ENCODE results near the gene GSX2.
A peak's percentile ranks its signal among the peaks of the same experiment; 100 is the strongest.
"Not testable (repeated sequence)": the region's sequence is repeated elsewhere in the genome, so short reads cannot be mapped to it uniquely, and the experiment has no call there.

Gene GSX2

GRCh38 chr4:54099748-54100574 lies at the start of gene GSX2:
Gene GSX2 (plus strand): TSS chr4:54100163. CDS start chr4:54100345, 182 bp downstream.
- Histone ChIP-seq H3K27ac (ENCODE audit: low read length) (no peak within 1 kb of the TSS), H3K27me3 (ENCODE audit: control insufficient read depth, insufficient read depth, low read length) (peaks cover 95% of the 10 kb centered on the region), H3K4me3 (ENCODE audit: low read length) (peak within 1 kb of the TSS; percentile 2; the same call in 1 of the 2 replicates), H3K9me3 (ENCODE audit: control insufficient read depth, insufficient read depth, low read length) (no peaks in the 10 kb centered on the region), H3K4me1 (ENCODE audit: control insufficient read depth, insufficient read depth, low read length) (peaks cover 1% of the 10 kb centered on the region; the same call in 1 of the 2 replicates), H3K36me3 (ENCODE audit: control insufficient read depth, insufficient read depth, low read length) (no peaks in the 10 kb centered on the region)
- no CpG with 5 or more reads among the region's 66 CpGs for WGBS (ENCODE audit: insufficient coverage, insufficient read length)
- no peak for DNase-seq (ENCODE audit: low read depth, low spot score)

- no peaks in the 10 kb centered on the region for H3K36me3 ChIP-seq (ENCODE audit: control insufficient read depth, insufficient read depth, low read length)
- H3K27ac ChIP-seq (ENCODE audit: low read length): no peak overlapping the region
- H3K4me3 ChIP-seq (ENCODE audit: low read length): no peak overlapping the region
- WGBS (ENCODE audit: insufficient coverage, insufficient read length): no CpG with 5 or more reads among the region's 1 CpG
- H3K27me3 ChIP-seq (ENCODE audit: control insufficient read depth, insufficient read depth, low read length): no peaks in the 10 kb centered on the region
- no peak for DNase-seq (ENCODE audit: low read depth, low spot score)
- no peaks in the 10 kb centered on the region for H3K4me1 ChIP-seq (ENCODE audit: control insufficient read depth, insufficient read depth, low read length)
- H3K9me3 ChIP-seq (ENCODE audit: control insufficient read depth, insufficient read depth, low read length): no peaks in the 10 kb centered on the region
Observed at GRCh38 chr4:54050214-54050904, 49.6 kb upstream of the GSX2 start.

- no CpG with 5 or more reads among the region's 5 CpGs for WGBS (ENCODE audit: insufficient coverage, insufficient read length)
- not testable (repeated sequence) for H3K27ac ChIP-seq (ENCODE audit: low read length); H3K27me3 ChIP-seq (ENCODE audit: control insufficient read depth, insufficient read depth, low read length); H3K36me3 ChIP-seq (ENCODE audit: control insufficient read depth, insufficient read depth, low read length); H3K4me1 ChIP-seq (ENCODE audit: control insufficient read depth, insufficient read depth, low read length); H3K4me3 ChIP-seq (ENCODE audit: low read length); DNase-seq (ENCODE audit: low read depth, low spot score); H3K9me3 ChIP-seq (ENCODE audit: control insufficient read depth, insufficient read depth, low read length)
Observed at GRCh38 chr4:54053322-54053721, 46.6 kb upstream of the GSX2 start.

GRCh38 chr4:54054501-54054900 lies 45.5 kb upstream of the GSX2 start:
- Histone ChIP-seq H3K4me3 (ENCODE audit: low read length) (no peak overlapping the region), H3K27ac (ENCODE audit: low read length) (no peak overlapping the region), H3K27me3 (ENCODE audit: control insufficient read depth, insufficient read depth, low read length) (no peaks in the 10 kb centered on the region), H3K36me3 (ENCODE audit: control insufficient read depth, insufficient read depth, low read length) (no peaks in the 10 kb centered on the region), H3K4me1 (ENCODE audit: control insufficient read depth, insufficient read depth, low read length) (no peaks in the 10 kb centered on the region), H3K9me3 (ENCODE audit: control insufficient read depth, insufficient read depth, low read length) (no peaks in the 10 kb centered on the region)
- no peak for DNase-seq (ENCODE audit: low read depth, low spot score)
- WGBS (ENCODE audit: insufficient coverage, insufficient read length): no CpG with 5 or more reads among the region's 2 CpGs

- H3K4me3 ChIP-seq (ENCODE audit: low read length): no peak overlapping the region
- DNase-seq (ENCODE audit: low read depth, low spot score): no peak
- no peaks in the 10 kb centered on the region for H3K36me3 ChIP-seq (ENCODE audit: control insufficient read depth, insufficient read depth, low read length)
- H3K9me3 ChIP-seq (ENCODE audit: control insufficient read depth, insufficient read depth, low read length): no peaks in the 10 kb centered on the region
- no peaks in the 10 kb centered on the region for H3K4me1 ChIP-seq (ENCODE audit: control insufficient read depth, insufficient read depth, low read length)
- H3K27me3 ChIP-seq (ENCODE audit: control insufficient read depth, insufficient read depth, low read length): no peaks in the 10 kb centered on the region
- H3K27ac ChIP-seq (ENCODE audit: low read length): no peak overlapping the region
- WGBS (ENCODE audit: insufficient coverage, insufficient read length): no CpG with 5 or more reads among the region's 1 CpG
Observed at GRCh38 chr4:54055494-54055893, 44.5 kb upstream of the GSX2 start.

GRCh38 chr4:54056360-54056759 lies 43.6 kb upstream of the GSX2 start:
- no peaks in the 10 kb centered on the region for H3K36me3 ChIP-seq (ENCODE audit: control insufficient read depth, insufficient read depth, low read length)
- no peaks in the 10 kb centered on the region for H3K4me1 ChIP-seq (ENCODE audit: control insufficient read depth, insufficient read depth, low read length)

GRCh38 chr4:54058171-54058570 lies 41.8 kb upstream of the GSX2 start:
- no peaks in the 10 kb centered on the region for H3K4me1 ChIP-seq (ENCODE audit: control insufficient read depth, insufficient read depth, low read length)
- no peaks in the 10 kb centered on the region for H3K9me3 ChIP-seq (ENCODE audit: control insufficient read depth, insufficient read depth, low read length)
- H3K27me3 ChIP-seq (ENCODE audit: control insufficient read depth, insufficient read depth, low read length): no peaks in the 10 kb centered on the region
- no peak for DNase-seq (ENCODE audit: low read depth, low spot score)
- no peak overlapping the region for H3K27ac ChIP-seq (ENCODE audit: low read length)
- H3K36me3 ChIP-seq (ENCODE audit: control insufficient read depth, insufficient read depth, low read length): no peaks in the 10 kb centered on the region
- WGBS (ENCODE audit: insufficient coverage, insufficient read length): no CpG with 5 or more reads among the region's 3 CpGs
- H3K4me3 ChIP-seq (ENCODE audit: low read length): no peak overlapping the region

More at GRCh38 chr4:54056360-54056759, 43.6 kb upstream of the GSX2 start:
- no peak for DNase-seq (ENCODE audit: low read depth, low spot score)
- H3K27ac ChIP-seq (ENCODE audit: low read length): no peak overlapping the region
- H3K9me3 ChIP-seq (ENCODE audit: control insufficient read depth, insufficient read depth, low read length): no peaks in the 10 kb centered on the region
- no peaks in the 10 kb centered on the region for H3K27me3 ChIP-seq (ENCODE audit: control insufficient read depth, insufficient read depth, low read length)
- no peak overlapping the region for H3K4me3 ChIP-seq (ENCODE audit: low read length)

- Histone ChIP-seq H3K36me3 (ENCODE audit: control insufficient read depth, insufficient read depth, low read length) (no peaks in the 10 kb centered on the region), H3K27me3 (ENCODE audit: control insufficient read depth, insufficient read depth, low read length) (no peaks in the 10 kb centered on the region), H3K4me1 (ENCODE audit: control insufficient read depth, insufficient read depth, low read length) (no peaks in the 10 kb centered on the region), H3K9me3 (ENCODE audit: control insufficient read depth, insufficient read depth, low read length) (no peaks in the 10 kb centered on the region), H3K27ac (ENCODE audit: low read length) (no peak overlapping the region), H3K4me3 (ENCODE audit: low read length) (no peak overlapping the region)
- DNase-seq (ENCODE audit: low read depth, low spot score): no peak
- no CpG with 5 or more reads among the region's 2 CpGs for WGBS (ENCODE audit: insufficient coverage, insufficient read length)
Observed at GRCh38 chr4:54060116-54060515, 39.8 kb upstream of the GSX2 start.

- Histone ChIP-seq H3K9me3 (ENCODE audit: control insufficient read depth, insufficient read depth, low read length) (no peaks in the 10 kb centered on the region), H3K36me3 (ENCODE audit: control insufficient read depth, insufficient read depth, low read length) (no peaks in the 10 kb centered on the region), H3K27me3 (ENCODE audit: control insufficient read depth, insufficient read depth, low read length) (no peaks in the 10 kb centered on the region), H3K4me3 (ENCODE audit: low read length) (no peak overlapping the region), H3K4me1 (ENCODE audit: control insufficient read depth, insufficient read depth, low read length) (no peaks in the 10 kb centered on the region), H3K27ac (ENCODE audit: low read length) (no peak overlapping the region)
- DNase-seq (ENCODE audit: low read depth, low spot score): no peak
- WGBS (ENCODE audit: insufficient coverage, insufficient read length): no CpG with 5 or more reads among the region's 3 CpGs
Observed at GRCh38 chr4:54061067-54061466, 38.9 kb upstream of the GSX2 start.

GRCh38 chr4:54061873-54062272 lies 38.1 kb upstream of the GSX2 start:
- H3K36me3 ChIP-seq (ENCODE audit: control insufficient read depth, insufficient read depth, low read length): no peaks in the 10 kb centered on the region
- no peak overlapping the region for H3K27ac ChIP-seq (ENCODE audit: low read length)
- H3K27me3 ChIP-seq (ENCODE audit: control insufficient read depth, insufficient read depth, low read length): no peaks in the 10 kb centered on the region
- DNase-seq (ENCODE audit: low read depth, low spot score): no peak
- WGBS (ENCODE audit: insufficient coverage, insufficient read length): 100% methylated on average over 1 of the region's 1 CpG
- no peaks in the 10 kb centered on the region for H3K9me3 ChIP-seq (ENCODE audit: control insufficient read depth, insufficient read depth, low read length)
- no peak overlapping the region for H3K4me3 ChIP-seq (ENCODE audit: low read length)
- H3K4me1 ChIP-seq (ENCODE audit: control insufficient read depth, insufficient read depth, low read length): no peaks in the 10 kb centered on the region

Measured in iPS DF 6.9 (cell line).